ENCODE data around the gene GSKIP.

Gene GSKIP

GRCh38 chr14:96380735-96381134 is 17.4 kb downstream of the GSKIP start:
- Histone ChIP-seq H3K27me3 (ENCODE audit: insufficient read depth, low read depth, severe bottlenecking) (no peaks in the 10 kb centered on the region), H3K4me3 (ENCODE audit: low read depth, low read length) (no peak overlapping the region), H3K36me3 (peaks cover 32% of the 10 kb centered on the region), H3K9me3 (ENCODE audit: severe bottlenecking) (no peaks in the 10 kb centered on the region), H3K27ac (no peak overlapping the region)
- no peak for DNase-seq
- TF ChIP-seq, protein P1, sequence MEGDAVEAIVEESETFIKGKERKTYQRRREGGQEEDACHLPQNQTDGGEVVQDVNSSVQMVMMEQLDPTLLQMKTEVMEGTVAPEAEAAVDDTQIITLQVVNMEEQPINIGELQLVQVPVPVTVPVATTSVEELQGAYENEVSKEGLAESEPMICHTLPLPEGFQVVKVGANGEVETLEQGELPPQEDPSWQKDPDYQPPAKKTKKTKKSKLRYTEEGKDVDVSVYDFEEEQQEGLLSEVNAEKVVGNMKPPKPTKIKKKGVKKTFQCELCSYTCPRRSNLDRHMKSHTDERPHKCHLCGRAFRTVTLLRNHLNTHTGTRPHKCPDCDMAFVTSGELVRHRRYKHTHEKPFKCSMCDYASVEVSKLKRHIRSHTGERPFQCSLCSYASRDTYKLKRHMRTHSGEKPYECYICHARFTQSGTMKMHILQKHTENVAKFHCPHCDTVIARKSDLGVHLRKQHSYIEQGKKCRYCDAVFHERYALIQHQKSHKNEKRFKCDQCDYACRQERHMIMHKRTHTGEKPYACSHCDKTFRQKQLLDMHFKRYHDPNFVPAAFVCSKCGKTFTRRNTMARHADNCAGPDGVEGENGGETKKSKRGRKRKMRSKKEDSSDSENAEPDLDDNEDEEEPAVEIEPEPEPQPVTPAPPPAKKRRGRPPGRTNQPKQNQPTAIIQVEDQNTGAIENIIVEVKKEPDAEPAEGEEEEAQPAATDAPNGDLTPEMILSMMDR (IDR thresholded peaks at IDR 0.05; ENCODE audit: low read depth, low read length), result no peak

- H3K4me3 ChIP-seq (ENCODE audit: low read depth, low read length), result no peak overlapping the region
- TF ChIP-seq, protein P1 (IDR thresholded peaks at IDR 0.05; ENCODE audit: low read depth, low read length), result no peak
- no peaks in the 10 kb centered on the region for H3K27me3 ChIP-seq (ENCODE audit: insufficient read depth, low read depth, severe bottlenecking)
- H3K36me3 ChIP-seq, result peaks cover 48% of the 10 kb centered on the region
- DNase-seq, result no peak
- H3K27ac ChIP-seq, result no peak overlapping the region
- no peaks in the 10 kb centered on the region for H3K9me3 ChIP-seq (ENCODE audit: severe bottlenecking)
Measured at GRCh38 chr14:96383445-96383844, 20.1 kb downstream of the GSKIP start.

DNA sequence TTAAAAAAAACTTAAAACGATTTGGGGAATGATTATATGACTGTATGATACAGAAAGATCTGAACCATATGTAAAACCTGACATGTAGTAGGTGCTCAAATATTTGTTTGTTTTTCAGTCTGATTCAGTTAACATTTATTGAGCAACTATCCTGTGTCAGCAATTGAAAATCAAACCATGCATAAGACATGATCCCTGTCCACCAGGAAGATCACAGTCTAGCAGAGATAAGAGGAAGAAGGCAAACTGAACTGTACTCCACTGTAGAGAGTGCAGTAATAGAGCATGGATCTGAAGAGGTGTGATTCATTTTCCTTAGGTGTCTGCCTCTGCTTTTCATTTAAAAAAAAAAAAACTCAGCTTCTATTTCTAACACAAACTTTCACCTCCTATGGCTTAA is 20.7 kb downstream of the GSKIP start:
- no peak overlapping the region for H3K27ac ChIP-seq
- H3K4me3 ChIP-seq (ENCODE audit: low read depth, low read length), result no peak overlapping the region
- peaks cover 51% of the 10 kb centered on the region for H3K36me3 ChIP-seq
- H3K9me3 ChIP-seq (ENCODE audit: severe bottlenecking), result no peaks in the 10 kb centered on the region
- DNase-seq, result no peak
- TF ChIP-seq, protein P1 (IDR thresholded peaks at IDR 0.05; ENCODE audit: low read depth, low read length), result no peak
- H3K27me3 ChIP-seq (ENCODE audit: insufficient read depth, low read depth, severe bottlenecking), result no peaks in the 10 kb centered on the region

- TF ChIP-seq, protein P1 (IDR thresholded peaks at IDR 0.05; ENCODE audit: low read depth, low read length), result no peak
- Histone ChIP-seq H3K36me3 (peaks cover 51% of the 10 kb centered on the region), H3K9me3 (ENCODE audit: severe bottlenecking) (no peaks in the 10 kb centered on the region), H3K27ac (no peak overlapping the region), H3K4me3 (ENCODE audit: low read depth, low read length) (no peak overlapping the region), H3K27me3 (ENCODE audit: insufficient read depth, low read depth, severe bottlenecking) (no peaks in the 10 kb centered on the region)
- no peak for DNase-seq
Measured at GRCh38 chr14:96384740-96385139, 21.4 kb downstream of the GSKIP start.

DNA sequence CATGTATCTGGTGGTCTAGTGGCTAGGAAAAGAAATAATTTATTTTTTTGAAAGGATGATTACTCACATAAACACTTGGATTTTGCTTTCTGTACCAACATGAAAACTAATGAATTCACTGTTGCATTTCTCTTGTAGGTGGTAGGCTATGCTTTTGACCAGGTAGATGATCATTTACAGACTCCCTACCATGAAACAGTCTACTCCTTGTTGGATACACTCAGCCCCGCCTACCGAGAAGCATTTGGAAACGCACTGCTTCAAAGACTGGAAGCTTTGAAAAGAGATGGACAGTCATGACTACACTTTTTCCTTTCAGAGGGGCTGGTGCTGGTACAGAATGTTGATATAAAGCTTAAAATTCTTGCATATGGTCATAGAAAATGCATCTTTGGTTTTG is 22.1 kb downstream of the GSKIP start:
- DNase-seq, result no peak
- Histone ChIP-seq H3K27me3 (ENCODE audit: insufficient read depth, low read depth, severe bottlenecking) (no peaks in the 10 kb centered on the region), H3K36me3 (peaks cover 51% of the 10 kb centered on the region), H3K9me3 (ENCODE audit: severe bottlenecking) (no peaks in the 10 kb centered on the region), H3K27ac (no peak overlapping the region), H3K4me3 (ENCODE audit: low read depth, low read length) (no peak overlapping the region)
- TF ChIP-seq, protein P1 (IDR thresholded peaks at IDR 0.05; ENCODE audit: low read depth, low read length), result no peak

- TF ChIP-seq, protein P1 (IDR thresholded peaks at IDR 0.05; ENCODE audit: low read depth, low read length), result no peak
- Histone ChIP-seq H3K4me3 (ENCODE audit: low read depth, low read length) (peak overlapping the region; percentile 93), H3K36me3 (peaks cover 18% of the 10 kb centered on the region), H3K27ac (peak overlapping the region; percentile 97), H3K27me3 (ENCODE audit: insufficient read depth, low read depth, severe bottlenecking) (no peaks in the 10 kb centered on the region), H3K9me3 (ENCODE audit: severe bottlenecking) (no peaks in the 10 kb centered on the region)
- DNase-seq, result no peak
Measured at GRCh38 chr14:96390965-96391292, 27.6 kb downstream of the GSKIP start.

All from WERI-Rb-1 (cell line).